ENCODE data around the gene CIDEC. TPM values are rescaled to one million over a fixed set of nuclear protein-coding genes. Genes with fewer than 3 reads are reported as not detected.
A peak's percentile ranks its signal among the peaks of the same experiment; 100 is the strongest.

The CIDEC gene
- total and polyA plus RNA-seq, 9 of the 15 experiments (the other 6 are each of a cell fraction or from before 2014, with no cell fraction given), result not detected

DNA sequence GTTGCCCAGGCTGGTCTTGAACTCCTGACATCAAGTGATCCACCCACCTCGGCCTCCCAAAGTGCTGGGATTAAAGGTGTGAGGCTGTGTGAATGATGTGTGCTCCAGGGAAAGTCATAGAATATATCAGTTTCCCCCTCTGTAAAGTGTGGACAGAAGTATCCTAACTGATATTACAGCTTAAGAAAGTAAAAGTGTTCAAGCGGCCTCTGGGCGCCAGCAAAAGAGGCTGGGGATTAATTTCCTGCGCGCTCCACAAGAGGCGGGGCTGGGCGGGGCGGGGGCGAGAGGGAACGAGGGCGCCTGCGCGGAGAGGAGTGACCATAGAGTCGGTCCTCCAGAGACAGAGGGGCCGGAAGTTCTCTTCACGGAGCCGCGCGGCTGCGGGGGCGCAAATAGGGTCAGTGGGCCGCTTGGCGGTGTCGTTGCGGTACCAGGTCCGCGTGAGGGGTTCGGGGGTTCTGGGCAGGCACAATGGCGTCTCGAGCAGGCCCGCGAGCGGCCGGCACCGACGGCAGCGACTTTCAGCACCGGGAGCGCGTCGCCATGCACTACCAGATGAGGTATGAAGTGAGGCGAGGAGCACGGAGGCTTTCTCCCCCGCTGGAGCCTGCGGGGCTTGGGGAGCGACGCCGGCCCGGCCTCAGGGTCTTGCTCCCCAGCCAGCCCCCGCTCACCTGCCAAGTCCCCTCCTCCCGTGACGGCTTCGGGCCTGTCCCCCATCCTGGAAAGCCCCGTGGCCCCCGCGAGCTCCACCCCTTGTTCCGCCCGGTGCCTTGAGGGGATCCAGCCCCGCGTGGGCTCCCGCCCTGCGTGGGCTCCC is 10.4 kb upstream of the CIDEC start, which contains the start of gene JAGN1 (continued):
- TF ChIP-seq TAF1 (IDR thresholded peaks at IDR 0.05; ENCODE audit: control insufficient read depth, extremely low read depth, insufficient read depth, low read length, severe bottlenecking) (peak; percentile 96), CHD4 (IDR thresholded peaks at IDR 0.05; ENCODE audit: insufficient read depth, insufficient replicate concordance, low read depth, low read length, poor library complexity, severe bottlenecking) (no peak), NBN (IDR thresholded peaks at IDR 0.05; ENCODE audit: low read depth) (peak; percentile 23; the same call in 1 of the 2 replicates), SAFB (IDR thresholded peaks at IDR 0.05; ENCODE audit: borderline replicate concordance, low read depth, low read length) (peak; percentile 98), GATAD2B (IDR thresholded peaks at IDR 0.05; ENCODE audit: borderline replicate concordance) (no peak), DACH1 (IDR thresholded peaks at IDR 0.05; ENCODE audit: partially characterized antibody) (peak; percentile 6), E2F5 (CRISPR knock-in tag; IDR thresholded peaks at IDR 0.05) (peak; percentile 82; the same call in 1 of the 2 replicates), ARID4B (CRISPR knock-in tag; IDR thresholded peaks at IDR 0.05) (peak; percentile 76), ZNF311 (CRISPR knock-in tag; IDR thresholded peaks at IDR 0.05) (no peak), HDAC3 (IDR thresholded peaks at IDR 0.05; ENCODE audit: borderline replicate concordance, partially characterized antibody) (no peak), CXXC5 (CRISPR knock-in tag; IDR thresholded peaks at IDR 0.05) (peak; percentile 93), MTA2 (IDR thresholded peaks at IDR 0.05; ENCODE audit: low read depth) (no peak), MITF (IDR thresholded peaks at IDR 0.05) (no peak), HNRNPL (IDR thresholded peaks at IDR 0.05; ENCODE audit: low read depth, low read length) (peak; percentile 37; the same call in 1 of the 2 replicates), CREM (IDR thresholded peaks at IDR 0.05; ENCODE audit: low read depth) (peak; percentile 74), TSHZ1 (CRISPR knock-in tag; IDR thresholded peaks at IDR 0.05) (no peak), ZNF253 (CRISPR knock-in tag; conservative IDR thresholded peaks at IDR 0.05) (no peak)
